HepG2 (cell line): Measurements from ENCODE around the gene RRBP1. TPM values are rescaled to one million over a fixed set of nuclear protein-coding genes. Genes with fewer than 3 reads are reported as not detected.

Source experiments
- AHR ChIP-seq: IDR thresholded peaks from 2 replicates; pipeline ENCODE4 v1.6.1; 2018; ENCODE audit warnings: missing genetic modification reagents, missing compliant biosample characterization
- CEBPG ChIP-seq: IDR thresholded peaks from 2 replicates; pipeline ENCODE4 v1.6.1; 2016
- KLF6 ChIP-seq: IDR thresholded peaks from 2 replicates; pipeline ENCODE4 v1.8.0; 2016; ENCODE audit warnings: missing biosample characterization, missing genetic modification reagents
- MED13 ChIP-seq: sonication (generic); formaldehyde crosslinking; IDR thresholded peaks from 2 replicates; pipeline ENCODE4 v1.5.0; 2020; ENCODE audit warnings: missing genetic modification reagents
- MXD4 ChIP-seq: IDR thresholded peaks from 2 replicates; pipeline ENCODE4 v1.6.1; 2016; ENCODE audit warnings: mild to moderate bottlenecking, missing biosample characterization, missing genetic modification reagents
- PHB2 ChIP-seq: fragments of 450-650 bp; IDR thresholded peaks from 2 replicates; pipeline ENCODE4 v1.6.1; 2018; ENCODE audit not compliant: partially characterized antibody
- SP2 ChIP-seq: sonication (generic); formaldehyde crosslinking; IDR thresholded peaks from 2 replicates; pipeline ENCODE4 v1.5.1; 2020; ENCODE audit warnings: mild to moderate bottlenecking, missing genetic modification reagents
- STAG1 ChIP-seq: sonication (generic); formaldehyde crosslinking; IDR thresholded peaks from 2 replicates; pipeline ENCODE4 v1.4.0; 2020; ENCODE audit warnings: missing genetic modification reagents
- TAF1 ChIP-seq: sonication (generic); formaldehyde crosslinking; IDR thresholded peaks from 2 replicates; pipeline ENCODE4 v1.4.0; 2020; ENCODE audit warnings: missing genetic modification reagents
- ZNF143 ChIP-seq: sonication (generic); formaldehyde crosslinking; IDR thresholded peaks from 2 replicates; pipeline ENCODE4 v1.4.0; 2020; ENCODE audit warnings: missing genetic modification reagents
- ZNF224 ChIP-seq: sonication (generic); formaldehyde crosslinking; IDR thresholded peaks from 2 replicates; pipeline ENCODE4 v1.5.0; 2020; ENCODE audit warnings: mild to moderate bottlenecking, missing genetic modification reagents
- ZNF282 ChIP-seq: fragments of 450-650 bp; IDR thresholded peaks from 2 replicates; pipeline ENCODE4 v1.6.1; 2018; ENCODE audit not compliant: partially characterized antibody
- ZNF3 ChIP-seq: IDR thresholded peaks from 2 replicates; pipeline ENCODE4 v1.7.0; 2017; ENCODE audit warnings: inconsistent platforms
- ZNF335 ChIP-seq: sonication (generic); formaldehyde crosslinking; IDR thresholded peaks from 2 replicates; pipeline ENCODE4 v1.4.0; 2020; ENCODE audit warnings: missing genetic modification reagents
- ZNF446 ChIP-seq: sonication (generic); formaldehyde crosslinking; IDR thresholded peaks from 2 replicates; pipeline ENCODE4 v1.5.0; 2020; ENCODE audit warnings: mild to moderate bottlenecking, missing genetic modification reagents
- ZNF644 ChIP-seq: IDR thresholded peaks from 2 replicates; pipeline ENCODE4 v1.6.1; 2016; ENCODE audit warnings: low read depth
- ZNF652 ChIP-seq: IDR thresholded peaks from 2 replicates; pipeline ENCODE4 v1.6.1; 2016; ENCODE audit warnings: low read depth, borderline replicate concordance
- polyA plus RNA-seq, 8 experiments: library from polyadenylated mRNA; depleted of rRNA in 3 of 8; stranded (reverse) in 7 of 8; unstranded in 1 of 8; fragments of >200 nt; fragmentation: Illumina TruSeq in 4 of 8; extraction: Trizol in 4 of 8; gene quantifications; 2 replicates each; pipeline versions ENCODE4 v1.2.1 to v1.2.3, GENCODE V29; 2011 to 2016; ENCODE audit warnings: low read depth in 4 of 8, missing spikeins in 1 of 8, mixed read lengths in 1 of 8; ENCODE audit not compliant: insufficient read depth in 1 of 8
- total RNA-seq, 5 experiments: library from RNA; depleted of rRNA; stranded (reverse); fragments of >200 nt; fragmentation: Illumina TruSeq; extraction: Trizol; gene quantifications; 2 replicates each; pipeline ENCODE4 v1.2.3, GENCODE V29; 2016; ENCODE audit warnings: low read depth in 1 of 5
- TF ChIP-seq, protein P1 (sequence below): sonication (generic); formaldehyde crosslinking; IDR thresholded peaks from 2 replicates; pipeline ENCODE4 v1.4.0; 2020; ENCODE audit warnings: missing genetic modification reagents, mild to moderate bottlenecking, borderline replicate concordance
- TF ChIP-seq, protein P2 (sequence below): sonication (generic); formaldehyde crosslinking; IDR thresholded peaks from 2 replicates; pipeline ENCODE4 v1.4.0; 2020; ENCODE audit warnings: missing genetic modification reagents, borderline replicate concordance
- TF ChIP-seq, protein P3 (sequence below): sonication (generic); formaldehyde crosslinking; IDR thresholded peaks from 2 replicates; pipeline ENCODE4 v1.8.1; 2023; ENCODE audit warnings: mild to moderate bottlenecking, missing genetic modification reagents, borderline replicate concordance
- TF ChIP-seq, protein P4 (sequence below): sonication (generic); formaldehyde crosslinking; IDR thresholded peaks from 2 replicates; pipeline ENCODE4 v1.5.0; 2020; ENCODE audit warnings: mild to moderate bottlenecking, missing genetic modification reagents, moderate library complexity

RRBP1 gene
- total and polyA plus RNA-seq, 2 of the 13 experiments (the other 11 are each of a cell fraction or from before 2014, with no cell fraction given), result 150 to 222 TPM

DNA sequence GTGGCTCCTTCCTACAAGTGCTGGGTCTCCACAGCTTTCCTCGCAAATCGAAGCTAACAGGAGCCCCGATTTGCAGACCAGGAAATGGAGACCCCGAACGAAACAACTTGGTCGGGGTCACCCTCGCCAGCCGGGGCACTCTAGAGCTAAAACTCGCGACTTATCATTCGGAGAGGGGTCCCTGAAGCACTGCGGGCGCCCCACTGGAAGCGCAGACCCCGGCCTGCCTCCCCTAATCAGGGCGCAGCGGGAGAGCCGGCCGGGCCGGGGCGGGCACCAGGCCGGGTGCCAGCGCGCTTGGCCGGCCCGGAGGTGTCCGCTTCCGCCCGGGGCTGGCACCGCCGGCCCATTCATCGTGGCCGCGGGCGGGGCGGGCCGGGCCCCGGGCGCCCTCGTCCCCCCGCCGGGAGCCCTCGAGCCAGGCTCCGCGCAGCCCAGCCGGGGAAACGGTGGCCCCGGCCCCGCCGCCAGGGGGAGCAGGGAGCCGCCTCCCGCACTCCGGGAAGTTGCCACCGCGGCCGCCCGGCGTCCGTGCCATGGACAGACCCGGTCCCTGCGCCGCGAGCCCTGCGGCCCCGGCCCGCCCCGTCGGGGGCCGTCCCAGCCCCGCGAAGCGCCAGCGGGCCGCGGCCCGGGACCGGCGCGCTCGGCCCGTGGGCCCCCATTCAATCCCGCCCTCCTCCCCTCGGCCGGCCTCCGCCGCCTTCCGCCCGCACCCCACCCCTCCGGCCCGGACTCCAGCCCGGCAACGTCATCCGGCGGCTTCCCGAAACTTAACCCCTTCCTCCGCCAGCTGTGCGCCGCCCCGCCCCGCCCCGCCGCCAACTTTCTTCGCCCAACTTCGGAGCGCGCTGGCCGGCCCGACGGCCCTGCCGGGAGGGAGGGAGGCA, 961 bp downstream of the RRBP1 start (continued):
- no peak for TF ChIP-seq ZNF335 (CRISPR knock-in tag)
- peak; percentile 17; the same call in 1 of the 2 replicates for TF ChIP-seq TAF1 (CRISPR knock-in tag)
- TF ChIP-seq ZNF282, result no peak
- TF ChIP-seq MED13, result 0 out of 2 replicates have a peak, but pooled peaks have one; percentile 61
- no peak for TF ChIP-seq AHR (CRISPR knock-in tag)
- TF ChIP-seq PHB2, result no peak
- TF ChIP-seq, protein P1, sequence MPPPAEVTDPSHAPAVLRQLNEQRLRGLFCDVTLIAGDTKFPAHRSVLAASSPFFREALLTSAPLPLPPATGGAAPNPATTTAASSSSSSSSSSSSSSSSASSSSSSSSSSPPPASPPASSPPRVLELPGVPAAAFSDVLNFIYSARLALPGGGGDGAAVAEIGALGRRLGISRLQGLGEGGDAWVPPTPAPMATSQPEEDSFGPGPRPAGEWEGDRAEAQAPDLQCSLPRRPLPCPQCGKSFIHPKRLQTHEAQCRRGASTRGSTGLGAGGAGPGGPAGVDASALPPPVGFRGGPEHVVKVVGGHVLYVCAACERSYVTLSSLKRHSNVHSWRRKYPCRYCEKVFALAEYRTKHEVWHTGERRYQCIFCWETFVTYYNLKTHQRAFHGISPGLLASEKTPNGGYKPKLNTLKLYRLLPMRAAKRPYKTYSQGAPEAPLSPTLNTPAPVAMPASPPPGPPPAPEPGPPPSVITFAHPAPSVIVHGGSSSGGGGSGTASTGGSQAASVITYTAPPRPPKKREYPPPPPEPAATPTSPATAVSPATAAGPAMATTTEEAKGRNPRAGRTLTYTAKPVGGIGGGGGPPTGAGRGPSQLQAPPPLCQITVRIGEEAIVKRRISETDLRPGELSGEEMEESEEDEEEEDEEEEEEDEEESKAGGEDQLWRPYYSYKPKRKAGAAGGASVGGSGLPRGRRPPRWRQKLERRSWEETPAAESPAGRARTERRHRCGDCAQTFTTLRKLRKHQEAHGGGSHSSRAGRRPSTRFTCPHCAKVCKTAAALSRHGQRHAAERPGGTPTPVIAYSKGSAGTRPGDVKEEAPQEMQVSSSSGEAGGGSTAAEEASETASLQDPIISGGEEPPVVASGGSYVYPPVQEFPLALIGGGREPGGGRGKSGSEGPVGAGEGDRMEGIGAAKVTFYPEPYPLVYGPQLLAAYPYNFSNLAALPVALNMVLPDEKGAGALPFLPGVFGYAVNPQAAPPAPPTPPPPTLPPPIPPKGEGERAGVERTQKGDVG, result no peak
- TF ChIP-seq ZNF224 (CRISPR knock-in tag), result no peak
- TF ChIP-seq, protein P2, sequence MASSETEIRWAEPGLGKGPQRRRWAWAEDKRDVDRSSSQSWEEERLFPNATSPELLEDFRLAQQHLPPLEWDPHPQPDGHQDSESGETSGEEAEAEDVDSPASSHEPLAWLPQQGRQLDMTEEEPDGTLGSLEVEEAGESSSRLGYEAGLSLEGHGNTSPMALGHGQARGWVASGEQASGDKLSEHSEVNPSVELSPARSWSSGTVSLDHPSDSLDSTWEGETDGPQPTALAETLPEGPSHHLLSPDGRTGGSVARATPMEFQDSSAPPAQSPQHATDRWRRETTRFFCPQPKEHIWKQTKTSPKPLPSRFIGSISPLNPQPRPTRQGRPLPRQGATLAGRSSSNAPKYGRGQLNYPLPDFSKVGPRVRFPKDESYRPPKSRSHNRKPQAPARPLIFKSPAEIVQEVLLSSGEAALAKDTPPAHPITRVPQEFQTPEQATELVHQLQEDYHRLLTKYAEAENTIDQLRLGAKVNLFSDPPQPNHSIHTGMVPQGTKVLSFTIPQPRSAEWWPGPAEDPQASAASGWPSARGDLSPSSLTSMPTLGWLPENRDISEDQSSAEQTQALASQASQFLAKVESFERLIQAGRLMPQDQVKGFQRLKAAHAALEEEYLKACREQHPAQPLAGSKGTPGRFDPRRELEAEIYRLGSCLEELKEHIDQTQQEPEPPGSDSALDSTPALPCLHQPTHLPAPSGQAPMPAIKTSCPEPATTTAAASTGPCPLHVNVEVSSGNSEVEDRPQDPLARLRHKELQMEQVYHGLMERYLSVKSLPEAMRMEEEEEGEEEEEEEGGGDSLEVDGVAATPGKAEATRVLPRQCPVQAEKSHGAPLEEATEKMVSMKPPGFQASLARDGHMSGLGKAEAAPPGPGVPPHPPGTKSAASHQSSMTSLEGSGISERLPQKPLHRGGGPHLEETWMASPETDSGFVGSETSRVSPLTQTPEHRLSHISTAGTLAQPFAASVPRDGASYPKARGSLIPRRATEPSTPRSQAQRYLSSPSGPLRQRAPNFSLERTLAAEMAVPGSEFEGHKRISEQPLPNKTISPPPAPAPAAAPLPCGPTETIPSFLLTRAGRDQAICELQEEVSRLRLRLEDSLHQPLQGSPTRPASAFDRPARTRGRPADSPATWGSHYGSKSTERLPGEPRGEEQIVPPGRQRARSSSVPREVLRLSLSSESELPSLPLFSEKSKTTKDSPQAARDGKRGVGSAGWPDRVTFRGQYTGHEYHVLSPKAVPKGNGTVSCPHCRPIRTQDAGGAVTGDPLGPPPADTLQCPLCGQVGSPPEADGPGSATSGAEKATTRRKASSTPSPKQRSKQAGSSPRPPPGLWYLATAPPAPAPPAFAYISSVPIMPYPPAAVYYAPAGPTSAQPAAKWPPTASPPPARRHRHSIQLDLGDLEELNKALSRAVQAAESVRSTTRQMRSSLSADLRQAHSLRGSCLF (CRISPR knock-in tag), result no peak
- TF ChIP-seq CEBPG, result no peak
- TF ChIP-seq SP2 (CRISPR knock-in tag), result 0 out of 2 replicates have a peak, but pooled peaks have one; percentile 17
- TF ChIP-seq ZNF446 (CRISPR knock-in tag), result no peak
- no peak for TF ChIP-seq ZNF143
- TF ChIP-seq ZNF652 (CRISPR knock-in tag), result peak; percentile 91
- no peak; the same call in 1 of the 2 replicates for TF ChIP-seq MXD4 (CRISPR knock-in tag)
- TF ChIP-seq, protein P3, sequence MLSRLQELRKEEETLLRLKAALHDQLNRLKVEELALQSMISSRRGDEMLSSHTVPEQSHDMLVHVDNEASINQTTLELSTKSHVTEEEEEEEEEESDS (CRISPR knock-in tag), result no peak
- TF ChIP-seq, protein P4, sequence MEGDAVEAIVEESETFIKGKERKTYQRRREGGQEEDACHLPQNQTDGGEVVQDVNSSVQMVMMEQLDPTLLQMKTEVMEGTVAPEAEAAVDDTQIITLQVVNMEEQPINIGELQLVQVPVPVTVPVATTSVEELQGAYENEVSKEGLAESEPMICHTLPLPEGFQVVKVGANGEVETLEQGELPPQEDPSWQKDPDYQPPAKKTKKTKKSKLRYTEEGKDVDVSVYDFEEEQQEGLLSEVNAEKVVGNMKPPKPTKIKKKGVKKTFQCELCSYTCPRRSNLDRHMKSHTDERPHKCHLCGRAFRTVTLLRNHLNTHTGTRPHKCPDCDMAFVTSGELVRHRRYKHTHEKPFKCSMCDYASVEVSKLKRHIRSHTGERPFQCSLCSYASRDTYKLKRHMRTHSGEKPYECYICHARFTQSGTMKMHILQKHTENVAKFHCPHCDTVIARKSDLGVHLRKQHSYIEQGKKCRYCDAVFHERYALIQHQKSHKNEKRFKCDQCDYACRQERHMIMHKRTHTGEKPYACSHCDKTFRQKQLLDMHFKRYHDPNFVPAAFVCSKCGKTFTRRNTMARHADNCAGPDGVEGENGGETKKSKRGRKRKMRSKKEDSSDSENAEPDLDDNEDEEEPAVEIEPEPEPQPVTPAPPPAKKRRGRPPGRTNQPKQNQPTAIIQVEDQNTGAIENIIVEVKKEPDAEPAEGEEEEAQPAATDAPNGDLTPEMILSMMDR (CRISPR knock-in tag), result peak; percentile 73
- TF ChIP-seq ZNF3, result no peak
- 0 out of 2 replicates have a peak, but pooled peaks have one; percentile 10 for TF ChIP-seq KLF6 (CRISPR knock-in tag)
- TF ChIP-seq STAG1 (CRISPR knock-in tag), result peak; percentile 83
- TF ChIP-seq ZNF644, result no peak
